Pancreas (tissue), 10 donors: ENCODE measurements around the gene PAIP2. TPM values are rescaled to one million over a fixed set of nuclear protein-coding genes. Genes with fewer than 3 reads are reported as not detected.

Source experiments
- ATAC-seq, 4 donors: fragments of 200-7000 bp; cut with Tn5 transposase; one replicate each; pipeline versions ENCODE4 v1.8.0 to v1.9.1; 2020; ENCODE audit warnings: mild to moderate bottlenecking in 4 of 4, moderate library complexity in 4 of 4
- DNase-seq, 6 donors: peaks; one replicate each; pipeline ENCODE4 v3.0.0-alpha.2; 2020
- FAIRE-seq: peaks from 2 replicates; lab custom pipeline; 2012; peaks lifted over from hg19 to GRCh38; lab: Jason Lieb, UNC
- H3K27ac ChIP-seq, 4 donors: fragments of 200-600 bp; sonication (generic); 1 replicate in 3 of 4; 2 replicates in 1 of 4; pipeline versions ENCODE4 v1.5.0 to v1.8.0; 2020
- H3K27me3 ChIP-seq, 4 donors: fragments of 200-600 bp; one replicate each; pipeline ENCODE4 v1.8.0; 2021
- H3K36me3 ChIP-seq, 3 donors: fragments of 200-600 bp; sonication (generic) in 1 of 3; one replicate each; pipeline versions ENCODE4 v1.5.0 to v1.8.0; 2020 to 2021
- H3K4me1 ChIP-seq, 3 donors: fragments of 200-600 bp; one replicate each; pipeline ENCODE4 v1.8.0; 2021
- H3K4me3 ChIP-seq, 4 donors: fragments of 200-600 bp; sonication (generic) in 2 of 4; one replicate each; pipeline versions ENCODE4 v1.5.0 to v1.8.0; 2020 to 2021
- H3K9me3 ChIP-seq, 4 donors: fragments of 200-600 bp; one replicate each; pipeline ENCODE4 v1.8.0; 2021
- CTCF ChIP-seq, 4 donors: fragments of 200-600 bp; sonication (generic) in 3 of 4; IDR thresholded peaks; one replicate each; pipeline versions ENCODE4 v1.5.0 to v1.8.0; 2021; ENCODE audit warnings: antibody characterized with exemption in 4 of 4
- WGBS, 2 donors: extraction: QIAGEN DNeasy Blood & Tissue Kit; methylation state at CpG; one replicate each; pipeline ENCODE4 v1.1.7; 2013; 5-methylcytosine and 5-hydroxymethylcytosine counted together
- intact Hi-C, 3 donors: fragments of 100-400 bp; cut with DNase I; formaldehyde crosslinking; loops; one replicate each; pipeline versions ENCODE4 v1.11.1 to v1.14.2; 2022
- polyA plus RNA-seq, 2 donors: library from polyadenylated mRNA; stranded (reverse); fragments of 200-250 nt; gene quantifications; one replicate each; pipeline ENCODE4 v1.2.3, GENCODE V29; 2013
- total RNA-seq, 6 donors: library from RNA; stranded (reverse); fragmentation: NEBNext Ultra II Directional in 4 of 6; extraction: Animal tissue kit (Norgen Biotek cat#: 25700) in 4 of 6; gene quantifications; one replicate each; pipeline versions ENCODE4 v1.2.1 to v1.2.4, GENCODE V29; 2021 to 2023
- donor health status: healthy with polysubstance abuse.
- donor health status: DM: no; HTN: no; CAD: no; lungs with moderate emphysema.
- donor health status: DM: no; HTN: no; CAD: no.
- donor health status: control.
- donor health status: control.
- donor health status: Bipolar disorder and iron deficiency.
- donor health status: DM: yes; HTN: yes; CAD: no.
- donor health status: DM: no; HTN: no; CAD: no.
- donor health status: DM: no; HTN: no; CAD: no.
- donor health status: DM: yes; HTN: yes; CAD: no.

The PAIP2 gene
- total and polyA plus RNA-seq, 8 donors, result 18.2 to 57.4 (median 27.3) TPM

GRCh38 chr5:139413963-139414362 lies 72.3 kb downstream of the PAIP2 start:
- H3K4me3 ChIP-seq, result no peak overlapping the region
- WGBS, 2 donors, result 79 to 81% methylated on average over 6 of the region's 6 CpGs
- no peak for DNase-seq
- intact Hi-C loops, result no loop called here
- H3K27ac ChIP-seq, result peak overlapping the region in 1 of 4 donors; percentile 32
- ATAC-seq, result no peak
- H3K27me3 ChIP-seq, result no peaks in the 10 kb centered on the region
- TF ChIP-seq CTCF (IDR thresholded peaks at IDR 0.05), result no peak
- no peak for FAIRE-seq
- no peaks in the 10 kb centered on the region for H3K36me3 ChIP-seq
- H3K4me1 ChIP-seq, result no peaks in the 10 kb centered on the region
- H3K9me3 ChIP-seq, result no peaks in the 10 kb centered on the region

DNA sequence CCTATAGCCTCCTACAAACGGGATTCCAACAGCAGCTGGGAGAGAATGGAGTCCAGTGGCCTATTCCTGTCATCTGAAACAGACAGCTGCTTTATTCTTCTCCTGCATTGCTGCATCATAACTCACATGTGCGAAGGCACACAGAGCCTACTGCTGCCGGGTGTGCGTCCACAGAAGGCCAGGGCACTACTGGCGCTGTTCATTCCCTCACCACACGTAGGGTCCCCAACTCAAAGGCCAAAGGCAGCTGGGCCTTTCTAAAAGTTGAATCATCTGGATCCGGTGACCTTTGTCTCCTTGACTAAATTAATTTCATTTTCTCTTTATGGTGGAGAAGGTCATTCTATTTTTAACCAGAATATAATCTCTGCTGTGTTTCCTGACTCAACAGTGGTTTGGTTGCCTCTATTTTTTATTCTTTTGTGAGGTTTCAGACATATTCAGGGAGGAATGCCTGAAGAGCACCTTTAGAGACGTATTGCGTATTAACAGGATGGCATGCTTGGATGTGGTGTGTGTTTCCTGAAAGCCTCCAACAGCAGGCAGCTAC lies 73.0 kb downstream of the PAIP2 start:
- no peak for TF ChIP-seq CTCF (IDR thresholded peaks at IDR 0.05)
- WGBS, 2 donors, result 75 to 79% methylated on average over 9 of the region's 9 CpGs
- Histone ChIP-seq H3K9me3 (no peaks in the 10 kb centered on the region), H3K27ac (peak overlapping the region in 3 of 4 donors; percentile 17 to 32 (median 25)), H3K27me3 (no peaks in the 10 kb centered on the region), H3K36me3 (no peaks in the 10 kb centered on the region), H3K4me3 (no peak overlapping the region), H3K4me1 (no peaks in the 10 kb centered on the region)
- FAIRE-seq (no peak), ATAC-seq (peak; percentile 13 to 42 (median 40)), DNase-seq (no peak)
- intact Hi-C loops, result loop anchor here in 1 of 3 donors (5.0 kb wide), 1 partner anchor 98 kb away; no protein-coding TSS in a partner anchor

DNA sequence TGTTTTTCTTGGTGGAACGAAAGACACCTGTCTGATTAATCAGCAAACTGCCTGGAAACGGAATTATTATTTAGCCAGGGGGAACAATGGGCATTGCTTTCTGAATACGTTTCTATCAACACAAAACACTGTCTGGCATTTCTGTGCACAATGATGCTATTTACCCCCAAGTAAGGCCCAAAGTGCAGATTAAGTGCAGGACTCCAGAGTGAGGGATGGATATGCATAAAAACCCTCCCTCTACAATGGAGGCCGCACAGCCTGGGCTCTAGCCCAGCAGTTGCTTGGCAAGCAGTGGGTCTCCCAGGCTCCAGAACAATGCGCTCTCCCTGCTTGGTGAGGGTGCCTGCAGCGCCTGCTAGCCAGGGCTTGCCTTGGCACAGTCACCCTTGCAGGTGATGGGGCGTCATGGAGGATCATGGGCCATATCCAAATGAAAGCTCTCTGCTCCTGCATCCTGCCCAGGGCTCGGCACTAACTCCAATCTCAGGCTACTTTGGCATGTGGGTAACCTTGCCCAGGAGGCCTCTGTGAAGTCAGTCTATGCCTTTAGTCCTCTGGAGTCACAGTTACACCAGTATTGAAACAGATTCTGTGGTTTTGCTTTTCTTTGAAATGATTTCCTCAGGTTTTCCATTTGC lies 73.7 kb downstream of the PAIP2 start:
- Histone ChIP-seq H3K4me1 (no peaks in the 10 kb centered on the region), H3K36me3 (no peaks in the 10 kb centered on the region), H3K27ac (peak overlapping the region in 3 of 4 donors; percentile 10 to 25 (median 12)), H3K27me3 (no peaks in the 10 kb centered on the region), H3K9me3 (no peaks in the 10 kb centered on the region), H3K4me3 (no peak overlapping the region)
- 56 to 60% methylated on average over 8 of the region's 8 CpGs for WGBS, 2 donors
- peak in 2 of 6 donors; percentile 33 to 39 for DNase-seq
- peak; percentile 44 to 76 (median 65) for ATAC-seq
- FAIRE-seq, result no peak
- intact Hi-C loops, result loop anchor here in 1 of 3 donors (5.0 kb wide), 1 partner anchor 97 kb away; no protein-coding TSS in a partner anchor
- no peak for TF ChIP-seq CTCF (IDR thresholded peaks at IDR 0.05)

GRCh38 chr5:139415869-139416268 lies 74.2 kb downstream of the PAIP2 start:
- FAIRE-seq (no peak), DNase-seq (no peak), ATAC-seq (no peak)
- Histone ChIP-seq H3K27ac (peak overlapping the region in 3 of 4 donors; percentile 10 to 25 (median 12)), H3K4me3 (no peak overlapping the region), H3K4me1 (no peaks in the 10 kb centered on the region), H3K36me3 (no peaks in the 10 kb centered on the region), H3K9me3 (no peaks in the 10 kb centered on the region), H3K27me3 (no peaks in the 10 kb centered on the region)
- intact Hi-C loops, result loop anchor here in 1 of 3 donors (5.0 kb wide), 1 partner anchor 96 kb away; no protein-coding TSS in a partner anchor
- no peak for TF ChIP-seq CTCF (IDR thresholded peaks at IDR 0.05)

GRCh38 chr5:139416651-139417050 lies 75.0 kb downstream of the PAIP2 start:
- ATAC-seq (no peak), FAIRE-seq (no peak), DNase-seq (no peak)
- TF ChIP-seq CTCF (IDR thresholded peaks at IDR 0.05), result no peak
- H3K4me3 ChIP-seq, result no peak overlapping the region
- H3K27ac ChIP-seq, result peak overlapping the region in 1 of 4 donors; percentile 25
- no peaks in the 10 kb centered on the region for H3K36me3 ChIP-seq
- H3K9me3 ChIP-seq, result no peaks in the 10 kb centered on the region
- no peaks in the 10 kb centered on the region for H3K27me3 ChIP-seq
- intact Hi-C loops, result loop anchor here in 1 of 3 donors (5.0 kb wide), 1 partner anchor 96 kb away; no protein-coding TSS in a partner anchor
- H3K4me1 ChIP-seq, result no peaks in the 10 kb centered on the region
- WGBS, 2 donors, result 85 to 87% methylated on average over 9 of the region's 9 CpGs
